GM20431 (cell line): ENCODE measurements around the gene IRF3.
"Not testable (repeated sequence)": the region's sequence is repeated elsewhere in the genome, so short reads cannot be mapped to it uniquely, and the experiment has no call there.

Source experiments
- in situ Hi-C: fragments of 300-500 bp; cut with MseI, MboI; formaldehyde crosslinking; loops from one replicate; pipeline ENCODE4 v1.15.0; 2020; ENCODE audit warnings: low sequenced_read_pairs; ENCODE audit not compliant: unreplicated experiment

Gene IRF3

DNA sequence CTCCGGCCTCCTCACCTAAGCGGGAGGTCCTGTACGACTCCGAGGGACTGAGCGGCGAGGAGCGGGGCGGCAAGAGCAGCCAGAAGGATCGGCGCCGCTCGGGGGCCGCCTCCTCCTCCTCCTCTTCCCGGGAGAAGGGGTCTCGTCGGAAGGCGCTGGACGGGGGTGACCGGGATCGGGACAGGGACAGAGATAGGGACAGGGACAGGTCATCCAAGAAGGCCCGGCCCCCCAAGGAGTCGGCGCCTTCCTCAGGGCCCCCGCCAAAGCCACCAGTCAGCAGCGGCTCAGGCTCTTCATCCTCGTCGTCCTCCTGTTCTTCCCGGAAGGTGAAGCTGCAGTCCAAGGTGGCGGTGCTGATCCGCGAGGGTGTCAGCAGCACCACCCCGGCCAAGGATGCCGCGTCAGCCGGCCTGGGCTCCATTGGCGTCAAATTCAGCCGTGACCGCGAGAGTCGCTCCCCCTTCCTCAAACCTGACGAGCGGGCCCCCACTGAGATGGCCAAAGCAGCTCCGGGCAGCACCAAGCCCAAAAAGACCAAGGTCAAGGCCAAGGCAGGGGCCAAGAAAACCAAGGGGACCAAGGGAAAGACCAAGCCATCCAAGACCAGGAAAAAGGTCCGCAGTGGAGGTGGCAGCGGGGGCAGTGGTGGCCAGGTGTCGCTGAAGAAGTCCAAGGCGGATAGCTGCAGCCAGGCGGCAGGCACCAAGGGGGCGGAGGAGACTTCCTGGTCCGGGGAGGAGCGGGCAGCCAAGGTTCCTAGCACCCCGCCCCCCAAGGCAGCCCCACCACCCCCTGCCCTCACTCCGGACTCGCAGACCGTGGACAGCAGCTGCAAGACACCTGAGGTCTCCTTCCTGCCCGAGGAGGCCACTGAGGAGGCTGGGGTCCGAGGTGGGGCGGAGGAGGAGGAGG lies 12.8 kb downstream of the IRF3 start:
- in situ Hi-C loops: no loop called here

- in situ Hi-C loops: no loop called here
Measured at GRCh38 chr19:49651820-49652550, 13.7 kb downstream of the IRF3 start.

- in situ Hi-C loops: no loop called here
Measured at GRCh38 chr19:49651029-49651819, 14.4 kb downstream of the IRF3 start.

DNA sequence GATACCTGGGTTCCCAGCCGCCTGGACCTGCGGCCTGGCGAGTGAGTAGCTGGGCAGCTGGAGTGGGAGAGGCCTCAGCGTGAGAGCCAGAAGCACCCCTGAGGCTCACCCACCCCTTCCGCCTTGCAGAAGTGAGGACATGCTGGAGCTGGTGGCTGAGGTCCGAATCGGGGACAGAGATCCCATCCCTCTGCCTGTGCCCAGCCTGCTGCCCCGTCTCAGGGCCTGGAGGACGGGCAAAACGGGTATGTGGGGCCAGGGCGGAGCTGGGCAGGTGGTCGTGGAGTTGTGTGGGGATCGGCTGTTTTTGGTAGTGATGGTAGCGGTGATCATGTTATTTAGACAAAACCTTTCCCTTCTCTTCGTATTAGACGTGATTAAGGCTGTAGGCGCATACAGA lies 19.1 kb downstream of the IRF3 start:
- in situ Hi-C loops: no loop called here

DNA sequence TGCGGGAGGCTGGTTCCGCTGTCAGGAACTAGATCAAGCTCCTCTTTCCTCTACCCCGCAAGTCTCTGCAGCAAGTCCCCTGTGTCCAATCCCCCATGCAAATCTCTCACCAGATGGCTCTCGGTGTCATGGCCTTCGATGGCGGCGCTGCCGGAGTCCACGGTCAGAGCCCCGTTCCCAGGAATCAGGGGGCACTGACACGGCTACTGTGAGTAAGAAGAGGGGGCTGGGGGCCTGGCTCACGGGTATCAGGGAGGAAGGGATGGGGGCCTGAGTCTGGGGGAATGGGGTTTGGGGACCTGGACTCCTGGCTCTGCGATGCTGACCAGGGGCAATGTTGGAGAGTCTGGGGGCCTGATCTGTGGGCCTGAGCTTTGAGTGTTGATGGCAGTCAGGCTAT lies 19.7 kb downstream of the IRF3 start:
- in situ Hi-C loops: no loop called here

DNA sequence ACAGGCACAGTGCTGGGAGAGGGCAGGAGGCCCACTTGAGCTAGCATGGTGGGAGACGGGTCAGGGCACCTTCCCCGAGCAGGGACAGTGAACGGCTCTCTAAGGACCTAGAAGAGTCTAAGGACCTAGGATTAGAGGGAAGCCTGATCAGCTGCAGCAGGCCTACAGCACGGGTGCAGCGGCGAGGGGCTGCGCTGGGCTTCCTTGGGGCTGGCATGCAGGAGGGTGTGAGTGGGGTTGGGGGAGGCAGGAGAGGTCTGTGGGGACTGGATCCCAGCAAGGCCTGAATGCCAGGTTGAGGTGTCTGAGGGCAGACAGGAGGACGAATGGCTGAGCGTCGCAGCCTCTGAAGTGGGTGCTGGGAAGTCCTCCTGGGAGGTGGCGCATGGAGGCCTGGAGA lies 20.1 kb downstream of the IRF3 start:
- in situ Hi-C loops: no loop called here

GRCh38 chr19:49643466-49643865 lies 22.2 kb downstream of the IRF3 start:
- in situ Hi-C loops: no loop called here

GRCh38 chr19:49642492-49643035 lies 23.1 kb downstream of the IRF3 start:
- in situ Hi-C loops: no loop called here

DNA sequence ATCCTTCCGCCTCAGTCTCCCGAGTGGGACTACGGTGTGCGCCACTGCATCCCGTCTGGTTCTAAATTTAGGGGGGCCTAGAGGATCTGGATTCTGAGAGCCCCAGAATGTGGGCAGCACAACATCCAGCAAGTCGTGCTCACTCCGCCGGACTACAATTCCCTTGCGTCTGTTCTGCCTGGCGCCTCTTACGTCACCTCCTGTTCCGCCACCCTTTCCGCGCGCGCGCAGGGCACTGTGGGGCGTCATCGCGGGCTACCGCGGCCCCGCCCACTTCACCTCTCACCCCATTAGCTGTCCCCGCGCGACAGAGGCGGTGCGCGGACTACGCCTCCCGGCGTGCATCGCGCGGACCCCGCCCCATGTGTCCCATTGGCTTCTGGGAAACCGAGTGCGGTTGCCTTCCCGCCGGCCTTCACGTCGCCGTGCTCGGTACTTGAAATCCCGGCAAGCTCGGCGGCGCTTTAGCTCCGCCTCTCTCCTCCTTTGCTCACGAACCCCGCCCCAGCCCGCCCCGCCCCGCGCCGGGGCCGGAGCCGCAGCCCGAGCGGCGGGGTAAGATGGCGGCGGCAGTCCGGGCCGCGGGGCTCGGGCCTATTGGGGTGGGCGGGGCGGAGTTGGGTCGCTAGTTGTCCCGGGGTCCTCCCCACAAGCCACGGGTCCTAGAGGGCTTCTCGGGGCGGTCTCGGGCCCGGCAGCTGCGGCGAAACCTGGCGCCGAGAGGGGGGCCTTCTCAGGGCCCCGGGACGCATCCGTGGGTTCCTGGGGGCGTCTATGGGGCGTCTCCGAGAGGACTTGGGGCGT lies 23.8 kb downstream of the IRF3 start, which contains the start of gene SCAF1:
SCAF1 (plus strand) TSS at position 522 of the 804 bp plus-strand sequence. CDS start 2,818 bp downstream, outside the sequence.
- in situ Hi-C loops: no loop called here

- in situ Hi-C loops: no loop called here
Measured at GRCh38 chr19:49640113-49640898, 25.4 kb downstream of the IRF3 start, which contains the start of gene RRAS. Gene RRAS, minus strand, starts transcription at chr19:49640143. Its CDS starts 45 bp downstream, at chr19:49640098.

GRCh38 chr19:49639401-49640112 lies 26.1 kb downstream of the IRF3 start:
- in situ Hi-C loops: no loop called here

DNA sequence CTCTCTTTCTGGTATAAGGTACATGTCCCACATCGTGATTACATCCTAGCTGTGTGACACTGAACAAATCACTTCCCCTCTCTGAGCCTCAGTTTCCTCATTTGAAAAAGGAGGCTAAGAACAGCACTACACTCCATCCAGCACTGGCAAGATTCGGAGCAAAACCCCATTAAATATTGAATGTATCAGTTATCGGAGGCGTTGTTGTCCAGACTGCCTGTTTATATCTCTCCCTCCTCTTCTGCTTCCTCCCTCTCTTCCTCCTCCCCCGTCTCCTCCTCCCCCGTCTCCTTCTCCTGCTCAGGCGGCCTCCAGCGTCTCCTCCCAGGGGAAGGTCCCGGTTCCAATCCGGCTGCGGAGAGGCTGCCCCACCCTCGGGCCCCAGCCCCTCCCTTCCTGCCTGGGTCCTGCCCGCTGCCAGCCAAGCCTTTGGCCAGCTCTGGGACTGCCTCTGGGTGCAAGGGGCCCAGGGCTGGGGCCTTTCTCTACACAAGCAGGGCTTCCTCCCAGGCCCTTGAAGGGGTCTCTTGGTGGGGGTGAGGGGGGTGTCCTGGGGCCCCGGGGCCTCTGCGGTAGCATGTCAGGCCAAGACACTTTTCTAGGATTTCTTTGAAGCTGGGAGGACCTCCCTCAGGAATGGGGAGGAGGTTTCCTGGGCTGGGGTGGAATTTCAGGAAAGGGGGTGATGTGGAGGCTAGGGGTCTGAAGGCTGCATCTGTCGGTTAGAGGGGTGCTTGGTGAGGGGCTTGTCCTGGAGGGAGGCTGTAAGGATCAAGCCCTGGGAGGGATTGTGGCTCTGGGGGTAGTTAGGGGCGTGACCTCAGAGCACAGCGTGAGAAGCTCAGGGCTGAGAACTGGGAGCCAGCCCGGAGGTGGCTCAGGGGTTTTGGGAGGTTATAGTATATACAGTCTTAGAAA lies 27.6 kb downstream of the IRF3 start:
- in situ Hi-C loops: no loop called here

DNA sequence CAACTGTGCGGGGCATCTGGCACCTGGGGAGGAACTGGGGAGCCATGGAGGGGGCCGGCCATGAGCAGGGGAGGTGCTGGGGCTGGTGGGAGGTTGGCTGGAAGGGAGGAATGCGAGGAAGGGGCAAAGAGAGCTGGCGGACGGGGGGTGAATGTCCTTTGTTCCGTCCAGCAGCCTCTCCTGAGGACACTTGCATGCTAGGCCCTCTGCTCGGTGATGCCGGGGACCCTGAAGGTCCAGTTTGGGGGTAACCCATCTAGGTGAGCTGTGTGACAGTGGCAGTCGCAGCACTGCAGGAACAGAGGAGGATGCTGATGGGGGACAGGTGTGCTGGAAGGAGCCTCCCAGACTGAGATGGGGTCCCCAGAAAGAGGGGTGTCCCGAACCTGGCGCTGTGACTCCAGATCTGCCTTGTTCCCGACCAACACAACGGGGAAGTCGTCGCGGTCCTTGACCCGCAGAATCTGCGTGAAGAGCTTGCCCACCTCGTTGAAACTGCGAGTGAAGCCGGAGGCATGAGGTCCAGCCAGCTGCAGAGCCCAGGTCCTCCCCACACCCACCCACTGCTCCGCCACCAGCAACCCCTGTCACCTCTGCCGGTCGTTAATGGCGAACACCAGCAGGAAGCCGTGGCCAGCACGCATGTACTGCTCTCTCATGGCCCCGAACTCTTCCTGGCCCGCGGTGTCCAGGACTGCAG lies 29.3 kb downstream of the IRF3 start:
- in situ Hi-C loops: no loop called here

GRCh38 chr19:49635530-49636232 lies 30.0 kb downstream of the IRF3 start:
- in situ Hi-C loops: no loop called here

- in situ Hi-C loops: not testable (repeated sequence)
Measured at GRCh38 chr19:49633273-49633672, 32.4 kb downstream of the IRF3 start.

GRCh38 chr19:49632576-49632975 lies 33.1 kb downstream of the IRF3 start:
- in situ Hi-C loops: no loop called here
